WTC11 (cell line): Measurements from ENCODE around the gene TRABD.

Experiments used
- JAZF1 ChIP-seq: fragments of 250-450 bp; sonication (Bioruptor Pico); IDR thresholded peaks from 2 replicates; pipeline ENCODE4 v1.9.0; 2021; ENCODE audit warnings: moderate library complexity, mild to moderate bottlenecking, inconsistent platforms
- NR2C2 ChIP-seq: sonication (generic); formaldehyde crosslinking; IDR thresholded peaks from 2 replicates; pipeline ENCODE4 v1.8.0; 2022; ENCODE audit warnings: mild to moderate bottlenecking, missing genetic modification reagents
- PRRX2 ChIP-seq: fragments of 250-450 bp; sonication (Bioruptor Pico); IDR thresholded peaks from 2 replicates; pipeline ENCODE4 v1.8.0; 2021; ENCODE audit warnings: mild to moderate bottlenecking
- SP1 ChIP-seq: sonication (generic); formaldehyde crosslinking; conservative IDR thresholded peaks from 2 replicates; pipeline ENCODE4 v1.8.1; 2022; ENCODE audit warnings: missing genetic modification reagents
- ZNF423 ChIP-seq: fragments of 250-450 bp; sonication (Bioruptor Pico); IDR thresholded peaks from 2 replicates; pipeline ENCODE4 v2.1.2; 2022; ENCODE audit warnings: mild to moderate bottlenecking, moderate library complexity
- TF ChIP-seq, protein P1 (sequence below): fragments of 200-600 bp; IDR thresholded peaks from 2 replicates; pipeline ENCODE4 v1.8.0; 2022; ENCODE audit warnings: antibody characterized with exemption
- TF ChIP-seq, protein P2 (sequence below): sonication (generic); formaldehyde crosslinking; IDR thresholded peaks from 2 replicates; pipeline ENCODE4 v1.8.0; 2023; ENCODE audit warnings: mild to moderate bottlenecking, missing genetic modification reagents

DNA sequence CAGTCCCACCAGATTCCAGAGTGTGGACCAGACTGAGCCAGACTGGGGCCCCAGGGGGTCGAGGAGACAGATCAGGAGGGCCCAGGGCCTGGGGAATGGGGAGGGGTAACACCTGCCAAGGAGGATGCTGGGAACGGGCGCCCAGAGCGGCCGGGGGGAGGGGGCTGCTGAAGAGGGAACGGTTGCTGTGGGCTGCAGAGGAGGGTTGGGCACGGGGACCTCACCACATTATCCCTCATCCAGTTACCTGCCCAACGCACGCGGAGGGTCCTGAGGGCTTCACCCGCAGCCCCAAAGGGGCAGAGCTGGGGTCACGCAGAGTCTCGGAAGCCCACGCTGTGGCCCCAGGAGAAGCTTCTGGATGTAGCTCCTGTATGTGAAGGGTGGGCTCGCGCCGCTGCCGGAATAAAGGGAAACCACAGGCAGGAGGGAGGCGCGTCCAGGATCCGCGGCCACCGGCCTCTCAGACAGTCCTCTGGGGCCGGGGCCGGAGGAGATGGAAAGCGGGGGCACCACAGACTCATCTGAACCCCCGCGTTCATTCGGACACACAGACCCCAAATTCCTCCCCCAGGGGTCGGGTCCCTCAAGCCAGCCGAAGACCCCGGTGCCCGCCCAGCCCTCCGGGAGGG lies 14.2 kb downstream of the TRABD start:
- TF ChIP-seq, protein P1, sequence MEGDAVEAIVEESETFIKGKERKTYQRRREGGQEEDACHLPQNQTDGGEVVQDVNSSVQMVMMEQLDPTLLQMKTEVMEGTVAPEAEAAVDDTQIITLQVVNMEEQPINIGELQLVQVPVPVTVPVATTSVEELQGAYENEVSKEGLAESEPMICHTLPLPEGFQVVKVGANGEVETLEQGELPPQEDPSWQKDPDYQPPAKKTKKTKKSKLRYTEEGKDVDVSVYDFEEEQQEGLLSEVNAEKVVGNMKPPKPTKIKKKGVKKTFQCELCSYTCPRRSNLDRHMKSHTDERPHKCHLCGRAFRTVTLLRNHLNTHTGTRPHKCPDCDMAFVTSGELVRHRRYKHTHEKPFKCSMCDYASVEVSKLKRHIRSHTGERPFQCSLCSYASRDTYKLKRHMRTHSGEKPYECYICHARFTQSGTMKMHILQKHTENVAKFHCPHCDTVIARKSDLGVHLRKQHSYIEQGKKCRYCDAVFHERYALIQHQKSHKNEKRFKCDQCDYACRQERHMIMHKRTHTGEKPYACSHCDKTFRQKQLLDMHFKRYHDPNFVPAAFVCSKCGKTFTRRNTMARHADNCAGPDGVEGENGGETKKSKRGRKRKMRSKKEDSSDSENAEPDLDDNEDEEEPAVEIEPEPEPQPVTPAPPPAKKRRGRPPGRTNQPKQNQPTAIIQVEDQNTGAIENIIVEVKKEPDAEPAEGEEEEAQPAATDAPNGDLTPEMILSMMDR: no peak
- TF ChIP-seq JAZF1: no peak
- no peak for TF ChIP-seq ZNF423
- TF ChIP-seq, protein P2, sequence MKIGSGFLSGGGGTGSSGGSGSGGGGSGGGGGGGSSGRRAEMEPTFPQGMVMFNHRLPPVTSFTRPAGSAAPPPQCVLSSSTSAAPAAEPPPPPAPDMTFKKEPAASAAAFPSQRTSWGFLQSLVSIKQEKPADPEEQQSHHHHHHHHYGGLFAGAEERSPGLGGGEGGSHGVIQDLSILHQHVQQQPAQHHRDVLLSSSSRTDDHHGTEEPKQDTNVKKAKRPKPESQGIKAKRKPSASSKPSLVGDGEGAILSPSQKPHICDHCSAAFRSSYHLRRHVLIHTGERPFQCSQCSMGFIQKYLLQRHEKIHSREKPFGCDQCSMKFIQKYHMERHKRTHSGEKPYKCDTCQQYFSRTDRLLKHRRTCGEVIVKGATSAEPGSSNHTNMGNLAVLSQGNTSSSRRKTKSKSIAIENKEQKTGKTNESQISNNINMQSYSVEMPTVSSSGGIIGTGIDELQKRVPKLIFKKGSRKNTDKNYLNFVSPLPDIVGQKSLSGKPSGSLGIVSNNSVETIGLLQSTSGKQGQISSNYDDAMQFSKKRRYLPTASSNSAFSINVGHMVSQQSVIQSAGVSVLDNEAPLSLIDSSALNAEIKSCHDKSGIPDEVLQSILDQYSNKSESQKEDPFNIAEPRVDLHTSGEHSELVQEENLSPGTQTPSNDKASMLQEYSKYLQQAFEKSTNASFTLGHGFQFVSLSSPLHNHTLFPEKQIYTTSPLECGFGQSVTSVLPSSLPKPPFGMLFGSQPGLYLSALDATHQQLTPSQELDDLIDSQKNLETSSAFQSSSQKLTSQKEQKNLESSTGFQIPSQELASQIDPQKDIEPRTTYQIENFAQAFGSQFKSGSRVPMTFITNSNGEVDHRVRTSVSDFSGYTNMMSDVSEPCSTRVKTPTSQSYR (CRISPR knock-in tag): no peak
- no peak for TF ChIP-seq PRRX2 (CRISPR knock-in tag)
- TF ChIP-seq SP1 (CRISPR knock-in tag): no peak
- TF ChIP-seq NR2C2: no peak
